ENCODE data around the gene TTC7B.

TTC7B gene

GRCh38 chr14:90541076-90541634, 275.1 kb downstream of the TTC7B start:
- DNase-seq (ENCODE audit: low spot score), result no peak
- TF ChIP-seq CTCF (conservative IDR thresholded peaks at IDR 0.05; ENCODE audit: low read depth), result no peak
- ChIA-PET POLR2A (ENCODE audit: low non-redundant PET) (no interaction called here), CTCF (no interaction called here)
- no peak overlapping the region for H3K27ac ChIP-seq

- CTCF ChIA-PET, result interaction anchor here (0.7 kb wide), 1 partner anchor 141 kb away, joined by 3 read pairs; no protein-coding TSS in a partner anchor
- no peak for DNase-seq (ENCODE audit: low spot score)
- no peak for TF ChIP-seq CTCF (conservative IDR thresholded peaks at IDR 0.05; ENCODE audit: low read depth)
- no peak overlapping the region for H3K27ac ChIP-seq
- POLR2A ChIA-PET (ENCODE audit: low non-redundant PET), result no interaction called here
Observed at GRCh38 chr14:90540437-90540836, 275.8 kb downstream of the TTC7B start.

GRCh38 chr14:90539996-90540395, 276.2 kb downstream of the TTC7B start:
- CTCF ChIA-PET, result no interaction called here
- no peak for TF ChIP-seq CTCF (conservative IDR thresholded peaks at IDR 0.05; ENCODE audit: low read depth)
- DNase-seq (ENCODE audit: low spot score), result no peak
- POLR2A ChIA-PET (ENCODE audit: low non-redundant PET), result no interaction called here
- H3K27ac ChIP-seq, result no peak overlapping the region

- no peak for DNase-seq (ENCODE audit: low spot score)
- H3K27ac ChIP-seq, result no peak overlapping the region
- TF ChIP-seq CTCF (conservative IDR thresholded peaks at IDR 0.05; ENCODE audit: low read depth), result no peak
- CTCF ChIA-PET, result no interaction called here
- POLR2A ChIA-PET (ENCODE audit: low non-redundant PET), result no interaction called here
Observed at GRCh38 chr14:90539496-90539775, 276.8 kb downstream of the TTC7B start.

- DNase-seq (ENCODE audit: low spot score), result no peak
- ChIA-PET CTCF (no interaction called here), POLR2A (ENCODE audit: low non-redundant PET) (no interaction called here)
- H3K27ac ChIP-seq, result no peak overlapping the region
- TF ChIP-seq CTCF (conservative IDR thresholded peaks at IDR 0.05; ENCODE audit: low read depth), result no peak
Observed at GRCh38 chr14:90538716-90539495, 277.3 kb downstream of the TTC7B start.

- ChIA-PET POLR2A (ENCODE audit: low non-redundant PET) (no interaction called here), CTCF (no interaction called here)
- TF ChIP-seq CTCF (conservative IDR thresholded peaks at IDR 0.05; ENCODE audit: low read depth), result no peak
Observed at GRCh38 chr14:90538095-90538494, 278.1 kb downstream of the TTC7B start.

More at GRCh38 chr14:90538095-90538494, 278.1 kb downstream of the TTC7B start:
- DNase-seq (ENCODE audit: low spot score), result no peak
- H3K27ac ChIP-seq, result no peak overlapping the region

All from RWPE1 (cell line).